Measurements from ENCODE around the gene TAF11L12.
"Not testable (repeated sequence)": the region's sequence is repeated elsewhere in the genome, so short reads cannot be mapped to it uniquely, and the experiment has no call there.

The TAF11L12 gene

GRCh38 chr5:17604951-17605350 lies 5.2 kb upstream of the TAF11L12 start:
- Histone ChIP-seq H3K9me3 (ENCODE audit: low read length) (no peaks in the 10 kb centered on the region), H3K36me3 (ENCODE audit: insufficient read depth, low read length) (no peaks in the 10 kb centered on the region), H3F3A (ENCODE audit: insufficient read depth, low read length) (no peaks in the 10 kb centered on the region), H3K27ac (ENCODE audit: low read depth, low read length, poor library complexity, severe bottlenecking) (no peak overlapping the region), H3K4me1 (ENCODE audit: insufficient read depth, low read length, severe bottlenecking) (no peaks in the 10 kb centered on the region), H3K27me3 (ENCODE audit: insufficient read depth, low read length) (no peaks in the 10 kb centered on the region), H3K9ac (ENCODE audit: low read length) (no peak overlapping the region), H3K79me2 (ENCODE audit: insufficient read depth, low read length) (no peaks in the 10 kb centered on the region), H3K9me2 (ENCODE audit: low read depth, low read length) (no peaks in the 10 kb centered on the region), H4K20me1 (ENCODE audit: insufficient read depth, low read length) (no peaks in the 10 kb centered on the region), H2AFZ (ENCODE audit: low read length) (no peak overlapping the region), H3K4me2 (ENCODE audit: low read length) (no peak overlapping the region), H3K4me3 (ENCODE audit: low read depth, low read length, poor library complexity, severe bottlenecking) (no peak overlapping the region)
- TF ChIP-seq EZH2 (IDR thresholded peaks at IDR 0.05; ENCODE audit: borderline replicate concordance, low read length) = no peak
- no peak for TF ChIP-seq CTCF (IDR thresholded peaks at IDR 0.05; ENCODE audit: low read length)

- H3K27ac ChIP-seq (ENCODE audit: low read depth, low read length, poor library complexity, severe bottlenecking); H3K4me2 ChIP-seq (ENCODE audit: low read length); H3K79me2 ChIP-seq (ENCODE audit: insufficient read depth, low read length); H2AFZ ChIP-seq (ENCODE audit: low read length); H4K20me1 ChIP-seq (ENCODE audit: insufficient read depth, low read length); H3K4me1 ChIP-seq (ENCODE audit: insufficient read depth, low read length, severe bottlenecking); H3K4me3 ChIP-seq (ENCODE audit: low read depth, low read length, poor library complexity, severe bottlenecking); H3K36me3 ChIP-seq (ENCODE audit: insufficient read depth, low read length); H3K9me3 ChIP-seq (ENCODE audit: low read length); H3K9ac ChIP-seq (ENCODE audit: low read length); H3F3A ChIP-seq (ENCODE audit: insufficient read depth, low read length); H3K27me3 ChIP-seq (ENCODE audit: insufficient read depth, low read length); H3K9me2 ChIP-seq (ENCODE audit: low read depth, low read length): not testable (repeated sequence)
Measured at GRCh38 chr5:17607461-17607860, 2.7 kb upstream of the TAF11L12 start.

GRCh38 chr5:17614872-17615605 lies 4.8 kb downstream of the TAF11L12 start:
- TF ChIP-seq CTCF (IDR thresholded peaks at IDR 0.05; ENCODE audit: low read length) (no peak), EZH2 (IDR thresholded peaks at IDR 0.05; ENCODE audit: borderline replicate concordance, low read length) (no peak)
- H3K9me2 ChIP-seq (ENCODE audit: low read depth, low read length) = no peaks in the 10 kb centered on the region
- H2AFZ ChIP-seq (ENCODE audit: low read length) = no peak overlapping the region
- no peak overlapping the region for H3K9ac ChIP-seq (ENCODE audit: low read length)
- H3K36me3 ChIP-seq (ENCODE audit: insufficient read depth, low read length) = no peaks in the 10 kb centered on the region
- H3K4me3 ChIP-seq (ENCODE audit: low read depth, low read length, poor library complexity, severe bottlenecking) = no peak overlapping the region
- H4K20me1 ChIP-seq (ENCODE audit: insufficient read depth, low read length) = no peaks in the 10 kb centered on the region
- no peaks in the 10 kb centered on the region for H3K9me3 ChIP-seq (ENCODE audit: low read length)
- H3K4me2 ChIP-seq (ENCODE audit: low read length) = no peak overlapping the region
- H3K4me1 ChIP-seq (ENCODE audit: insufficient read depth, low read length, severe bottlenecking) = no peaks in the 10 kb centered on the region
- no peak overlapping the region for H3K27ac ChIP-seq (ENCODE audit: low read depth, low read length, poor library complexity, severe bottlenecking)
- H3F3A ChIP-seq (ENCODE audit: insufficient read depth, low read length) = no peaks in the 10 kb centered on the region
- H3K27me3 ChIP-seq (ENCODE audit: insufficient read depth, low read length) = no peaks in the 10 kb centered on the region
- no peaks in the 10 kb centered on the region for H3K79me2 ChIP-seq (ENCODE audit: insufficient read depth, low read length)

- no peak overlapping the region for H3K4me3 ChIP-seq (ENCODE audit: low read depth, low read length, poor library complexity, severe bottlenecking)
- no peak overlapping the region for H3K4me2 ChIP-seq (ENCODE audit: low read length)
- no peak overlapping the region for H3K27ac ChIP-seq (ENCODE audit: low read depth, low read length, poor library complexity, severe bottlenecking)
- no peaks in the 10 kb centered on the region for H3K36me3 ChIP-seq (ENCODE audit: insufficient read depth, low read length)
- no peaks in the 10 kb centered on the region for H3K9me2 ChIP-seq (ENCODE audit: low read depth, low read length)
- H3F3A ChIP-seq (ENCODE audit: insufficient read depth, low read length) = no peaks in the 10 kb centered on the region
- H4K20me1 ChIP-seq (ENCODE audit: insufficient read depth, low read length) = no peaks in the 10 kb centered on the region
- TF ChIP-seq EZH2 (IDR thresholded peaks at IDR 0.05; ENCODE audit: borderline replicate concordance, low read length) (no peak), CTCF (IDR thresholded peaks at IDR 0.05; ENCODE audit: low read length) (no peak)
- no peaks in the 10 kb centered on the region for H3K79me2 ChIP-seq (ENCODE audit: insufficient read depth, low read length)
- H3K27me3 ChIP-seq (ENCODE audit: insufficient read depth, low read length) = no peaks in the 10 kb centered on the region
- H3K9me3 ChIP-seq (ENCODE audit: low read length) = no peaks in the 10 kb centered on the region
- no peak overlapping the region for H3K9ac ChIP-seq (ENCODE audit: low read length)
- no peak overlapping the region for H2AFZ ChIP-seq (ENCODE audit: low read length)
- no peaks in the 10 kb centered on the region for H3K4me1 ChIP-seq (ENCODE audit: insufficient read depth, low read length, severe bottlenecking)
Measured at GRCh38 chr5:17619354-17619753, 9.2 kb downstream of the TAF11L12 start.
